BJ (cell line): ENCODE data around the gene SGK1. TPM values are rescaled to one million over a fixed set of nuclear protein-coding genes. Genes with fewer than 3 reads are reported as not detected.

Experiments
- CTCF ChIA-PET: fragments of 350-600 bp; formaldehyde crosslinking; extraction: SDS; loops from one replicate; lab custom pipeline; 2021; ENCODE audit warnings: antibody characterized with exemption, inconsistent platforms; lab: Yijun Ruan, JAX
- POLR2A ChIA-PET: fragments of 300-600 bp; sonication (Branson Sonifier 250); formaldehyde crosslinking; extraction: SDS; loops from one replicate; lab custom pipeline; 2021; ENCODE audit warnings: antibody characterized with exemption; lab: Charles Lee
- DNase-seq: peaks from one replicate; pipeline ENCODE4 v3.0.0-alpha.2; 2011; ENCODE audit warnings: low read depth
- H3K27me3 ChIP-seq: 2 replicates; pipeline ENCODE4 v1.6.0; 2011; ENCODE audit warnings: low read length; ENCODE audit not compliant: control insufficient read depth, insufficient read depth
- H3K36me3 ChIP-seq: 2 replicates; pipeline ENCODE4 v1.5.1; 2011; ENCODE audit warnings: low read length; ENCODE audit not compliant: control insufficient read depth, insufficient read depth
- H3K4me3 ChIP-seq: 2 replicates; pipeline ENCODE4 v1.5.1; 2011; ENCODE audit warnings: low read depth, mild to moderate bottlenecking, control low read depth, low read length
- polyA plus RNA-seq: library from polyadenylated mRNA; depleted of rRNA; stranded (reverse); fragments of >200 nt; gene quantifications from 2 replicates; pipeline ENCODE4 v1.2.3, GENCODE V29; 2011
- TF ChIP-seq, protein P1 (sequence below): IDR thresholded peaks from 2 replicates; pipeline ENCODE4 v1.5.1; 2011; ENCODE audit warnings: low read depth, mild to moderate bottlenecking, control low read depth, inconsistent platforms, low read length, moderate library complexity; ENCODE audit not compliant: insufficient read depth

SGK1 gene
- polyA plus RNA-seq, 1 experiment, result 179 TPM

DNA sequence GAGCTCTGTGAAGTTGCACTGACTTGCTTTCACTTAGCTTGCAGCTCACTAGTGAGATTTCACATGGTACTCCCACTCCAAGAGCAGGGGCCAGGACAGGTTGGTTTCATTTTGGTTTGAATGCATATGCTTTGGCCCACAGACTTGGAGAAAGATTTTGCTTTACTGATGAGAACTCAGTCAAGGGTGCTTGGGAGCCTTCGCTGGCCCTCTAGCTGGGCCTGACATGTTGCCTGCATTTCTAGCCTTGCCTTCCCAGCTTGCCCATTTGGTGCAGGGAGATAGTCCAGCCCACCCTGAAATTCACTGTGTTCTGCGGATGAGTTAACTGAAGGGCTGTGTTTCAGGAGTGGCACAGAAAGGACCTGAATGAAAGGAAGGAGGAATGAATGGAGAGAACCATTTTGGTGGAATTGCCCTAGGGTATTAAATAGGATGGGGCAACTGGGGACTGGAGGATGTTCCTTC is 1.9 kb downstream of the SGK1 start:
- CTCF ChIA-PET, result interaction anchor here (0.5 to 1.4 kb wide), 3 partner anchors 19 to 138 kb away, joined by 3 to 4 read pairs (median 4); no protein-coding TSS in a partner anchor
- Histone ChIP-seq H3K36me3 (no peaks in the 10 kb centered on the region), H3K4me3 (no peak overlapping the region), H3K27me3 (no peaks in the 10 kb centered on the region)
- TF ChIP-seq, protein P1, sequence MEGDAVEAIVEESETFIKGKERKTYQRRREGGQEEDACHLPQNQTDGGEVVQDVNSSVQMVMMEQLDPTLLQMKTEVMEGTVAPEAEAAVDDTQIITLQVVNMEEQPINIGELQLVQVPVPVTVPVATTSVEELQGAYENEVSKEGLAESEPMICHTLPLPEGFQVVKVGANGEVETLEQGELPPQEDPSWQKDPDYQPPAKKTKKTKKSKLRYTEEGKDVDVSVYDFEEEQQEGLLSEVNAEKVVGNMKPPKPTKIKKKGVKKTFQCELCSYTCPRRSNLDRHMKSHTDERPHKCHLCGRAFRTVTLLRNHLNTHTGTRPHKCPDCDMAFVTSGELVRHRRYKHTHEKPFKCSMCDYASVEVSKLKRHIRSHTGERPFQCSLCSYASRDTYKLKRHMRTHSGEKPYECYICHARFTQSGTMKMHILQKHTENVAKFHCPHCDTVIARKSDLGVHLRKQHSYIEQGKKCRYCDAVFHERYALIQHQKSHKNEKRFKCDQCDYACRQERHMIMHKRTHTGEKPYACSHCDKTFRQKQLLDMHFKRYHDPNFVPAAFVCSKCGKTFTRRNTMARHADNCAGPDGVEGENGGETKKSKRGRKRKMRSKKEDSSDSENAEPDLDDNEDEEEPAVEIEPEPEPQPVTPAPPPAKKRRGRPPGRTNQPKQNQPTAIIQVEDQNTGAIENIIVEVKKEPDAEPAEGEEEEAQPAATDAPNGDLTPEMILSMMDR, result no peak
- no peak for DNase-seq
- POLR2A ChIA-PET, result no interaction called here

DNA sequence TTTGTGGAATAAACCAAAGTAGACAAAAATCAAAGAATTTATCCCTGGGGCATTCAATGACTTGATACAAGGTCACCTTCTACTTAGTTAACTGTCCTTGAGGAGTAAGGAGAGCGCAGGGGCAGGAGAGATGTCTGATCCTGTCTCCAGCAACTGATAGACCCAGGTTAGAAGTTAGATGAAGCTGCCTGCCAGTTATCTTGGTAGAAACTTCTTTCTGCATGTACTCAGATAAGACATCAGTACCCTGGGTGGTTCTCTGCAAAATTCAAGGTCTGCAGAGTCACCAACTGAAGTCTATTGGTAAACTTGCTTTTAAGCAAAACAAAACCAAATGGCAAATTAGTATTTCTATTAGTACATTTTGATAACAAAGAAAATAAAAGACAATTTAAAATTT is 2.7 kb downstream of the SGK1 start:
- no peak overlapping the region for H3K4me3 ChIP-seq
- H3K36me3 ChIP-seq, result no peaks in the 10 kb centered on the region
- DNase-seq, result no peak
- TF ChIP-seq, protein P1, result no peak
- ChIA-PET POLR2A (no interaction called here), CTCF (interaction anchor here (0.5 to 1.2 kb wide), 3 partner anchors 20 to 137 kb away, joined by 3 to 4 read pairs (median 3); no protein-coding TSS in a partner anchor)
- H3K27me3 ChIP-seq, result no peaks in the 10 kb centered on the region

DNA sequence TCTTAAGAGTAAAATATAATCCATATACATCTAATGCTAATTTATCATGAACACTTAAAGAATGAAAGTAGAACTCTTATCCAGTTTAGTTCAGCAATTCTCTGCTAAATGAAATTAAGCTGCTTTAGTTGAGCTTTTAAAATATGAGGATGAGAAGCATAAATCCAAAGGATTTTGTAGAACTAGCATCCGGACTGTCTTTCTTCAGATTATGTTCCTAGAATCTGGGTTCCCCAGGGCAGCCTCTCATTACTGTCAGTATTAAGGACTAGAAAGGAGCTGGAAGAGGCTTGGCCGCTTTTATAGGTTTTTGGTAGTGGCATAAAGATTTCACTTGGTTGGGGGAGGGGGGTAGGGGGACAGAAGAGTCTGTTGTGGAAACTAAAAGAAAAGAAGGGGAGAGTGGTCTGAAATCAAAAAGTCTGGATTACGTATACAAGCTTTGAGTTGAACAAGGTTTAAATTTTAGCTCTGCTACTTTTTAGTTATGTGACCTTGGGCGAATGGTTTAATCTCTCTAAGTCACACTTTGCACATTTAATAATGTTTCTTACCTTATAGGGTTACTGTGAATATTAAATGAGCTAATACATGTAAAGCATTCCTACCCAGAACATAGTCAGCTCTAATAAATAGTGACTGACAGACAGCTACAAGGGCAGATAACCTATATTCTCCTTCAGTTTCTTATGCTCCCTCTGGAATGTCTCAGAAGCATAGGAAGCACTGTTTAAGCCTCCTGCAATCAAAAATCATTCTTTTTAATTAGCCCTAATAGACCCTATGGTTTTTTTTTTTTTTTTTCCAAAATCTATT is 3.7 kb downstream of the SGK1 start:
- POLR2A ChIA-PET, result no interaction called here
- CTCF ChIA-PET, result interaction anchor here (0.6 to 0.8 kb wide), 3 partner anchors 9 to 309 kb away, joined by 3 read pairs; no protein-coding TSS in a partner anchor
- TF ChIP-seq, protein P1, result no peak
- no peak for DNase-seq
- Histone ChIP-seq H3K27me3 (no peaks in the 10 kb centered on the region), H3K36me3 (no peaks in the 10 kb centered on the region), H3K4me3 (no peak overlapping the region)

DNA sequence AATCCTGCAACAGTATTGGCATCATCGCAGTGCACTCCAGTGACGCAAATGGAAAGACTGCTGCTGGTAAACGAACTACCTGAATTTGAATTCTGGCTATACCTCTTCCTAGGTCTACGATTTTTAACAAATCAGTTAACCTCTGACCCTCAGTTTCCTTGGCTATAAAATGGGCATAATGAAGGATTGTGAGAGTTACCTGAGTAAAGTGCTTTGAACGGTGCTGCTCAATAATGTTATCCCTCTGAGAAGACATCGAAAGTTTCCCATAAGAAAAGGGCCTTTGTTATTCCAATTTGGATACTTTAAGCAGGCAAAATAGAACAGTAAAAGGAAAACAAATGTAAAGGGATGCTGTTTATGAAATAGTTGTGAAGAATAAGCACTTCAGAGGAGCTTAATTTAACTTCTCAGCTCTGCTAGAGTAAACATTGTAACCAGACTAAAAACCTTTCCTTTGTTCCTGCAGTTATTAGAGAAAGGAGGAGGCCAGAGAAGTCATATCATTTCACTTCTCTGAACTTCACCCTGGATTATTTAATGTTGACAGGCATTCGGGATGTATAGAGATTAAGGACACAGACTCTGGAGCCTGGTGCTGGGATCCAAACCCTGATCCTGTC is 5.8 kb downstream of the SGK1 start:
- ChIA-PET CTCF (interaction anchor here (1.0 kb wide), 1 partner anchor 12 kb away, joined by 3 read pairs; no protein-coding TSS in a partner anchor), POLR2A (no interaction called here)
- no peak for DNase-seq
- no peak overlapping the region for H3K4me3 ChIP-seq
- no peaks in the 10 kb centered on the region for H3K36me3 ChIP-seq
- TF ChIP-seq, protein P1, result no peak
- no peaks in the 10 kb centered on the region for H3K27me3 ChIP-seq

DNA sequence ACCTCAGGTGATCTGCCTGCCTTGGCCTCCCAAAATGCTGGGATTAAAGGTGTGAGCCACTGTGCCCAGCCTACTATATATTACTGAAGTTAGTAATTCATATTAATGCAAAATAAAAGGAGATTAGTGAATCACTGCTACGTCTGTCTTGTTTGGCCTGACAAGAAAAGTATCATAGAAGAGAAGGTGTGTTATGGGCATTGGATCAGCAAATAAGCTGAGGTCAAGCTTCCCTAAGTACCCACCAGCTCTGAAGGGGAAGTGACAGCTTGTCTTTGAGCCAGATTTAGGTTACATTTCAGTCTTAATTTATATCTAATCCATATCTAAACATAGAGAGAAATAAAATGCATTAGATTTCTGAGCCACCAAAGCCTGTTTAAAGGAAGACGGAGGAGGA is 7.1 kb downstream of the SGK1 start:
- Histone ChIP-seq H3K27me3 (no peaks in the 10 kb centered on the region), H3K36me3 (no peaks in the 10 kb centered on the region), H3K4me3 (no peak overlapping the region)
- TF ChIP-seq, protein P1, result no peak
- ChIA-PET POLR2A (no interaction called here), CTCF (no interaction called here)
- DNase-seq, result no peak
